LoVo (cell line): ENCODE measurements around the gene UBE2QL1.
A peak's percentile ranks its signal among the peaks of the same experiment; 100 is the strongest.

Source experiments
- DNase-seq: peaks from one replicate; pipeline ENCODE4 v3.0.0-alpha.2; 2016; ENCODE audit warnings: low spot score

Gene UBE2QL1

GRCh38 chr5:6448622-6449464 lies at the start of gene UBE2QL1:
UBE2QL1 (plus strand) TSS chr5:6448859; CDS start chr5:6448894, 35 bp downstream.
- DNase-seq = no peak

GRCh38 chr5:6399980-6400910 lies 48.4 kb upstream of the UBE2QL1 start:
- no peak for DNase-seq

- DNase-seq = no peak
These were observed 47.2 kb upstream of the UBE2QL1 start for GRCh38 chr5:6401410-6401809.

- no peak for DNase-seq
These were observed 45.7 kb upstream of the UBE2QL1 start for GRCh38 chr5:6402939-6403338.

- no peak for DNase-seq
These were observed 45.2 kb upstream of the UBE2QL1 start for GRCh38 chr5:6403416-6403815.

GRCh38 chr5:6404129-6404528 lies 44.5 kb upstream of the UBE2QL1 start:
- no peak for DNase-seq

- DNase-seq = no peak
These were observed 43.1 kb upstream of the UBE2QL1 start for GRCh38 chr5:6405591-6405990.

GRCh38 chr5:6407558-6408259 lies 41.0 kb upstream of the UBE2QL1 start:
- no peak for DNase-seq

- DNase-seq = no peak
These were observed 40.4 kb upstream of the UBE2QL1 start for GRCh38 chr5:6408260-6408596.

- DNase-seq = no peak
These were observed 39.8 kb upstream of the UBE2QL1 start for GRCh38 chr5:6408627-6409446.

GRCh38 chr5:6410421-6410820 lies 38.2 kb upstream of the UBE2QL1 start:
- DNase-seq = no peak

- DNase-seq = no peak
These were observed 37.5 kb upstream of the UBE2QL1 start for GRCh38 chr5:6411141-6411540.

GRCh38 chr5:6412811-6413210 lies 35.8 kb upstream of the UBE2QL1 start:
- no peak for DNase-seq

GRCh38 chr5:6417657-6418056 lies 31.0 kb upstream of the UBE2QL1 start:
- no peak for DNase-seq

- DNase-seq = no peak
These were observed 29.9 kb upstream of the UBE2QL1 start for GRCh38 chr5:6418679-6419276.

GRCh38 chr5:6419340-6419852 lies 29.3 kb upstream of the UBE2QL1 start:
- DNase-seq = peak; percentile 63

- no peak for DNase-seq
These were observed 25.1 kb upstream of the UBE2QL1 start for GRCh38 chr5:6423327-6424109.

GRCh38 chr5:6424110-6424659 lies 24.5 kb upstream of the UBE2QL1 start:
- DNase-seq = no peak

- DNase-seq = no peak
These were observed 24.0 kb upstream of the UBE2QL1 start for GRCh38 chr5:6424700-6425099.

- no peak for DNase-seq
These were observed 21.0 kb upstream of the UBE2QL1 start for GRCh38 chr5:6427694-6428093.
